WERI-Rb-1 (cell line): Measurements from ENCODE around the gene AAMP.

ENCODE experiments used
- DNase-seq: peaks from one replicate; pipeline ENCODE4 v3.0.0-alpha.2; 2020
- H3K27ac ChIP-seq: fragments of 250-450 bp; sonication (Bioruptor Pico); 2 replicates; pipeline ENCODE4 v1.5.1; 2020; ENCODE audit warnings: mild to moderate bottlenecking, moderate library complexity
- H3K27me3 ChIP-seq: fragments of 250-450 bp; sonication (Bioruptor Pico); 2 replicates; pipeline ENCODE4 v1.5.1; 2021; ENCODE audit warnings: mild to moderate bottlenecking, low read depth, moderate library complexity; ENCODE audit not compliant: insufficient read depth, severe bottlenecking
- H3K36me3 ChIP-seq: fragments of 250-450 bp; sonication (Bioruptor Pico); 2 replicates; pipeline ENCODE4 v1.5.1; 2020; ENCODE audit warnings: mild to moderate bottlenecking, moderate library complexity
- H3K4me3 ChIP-seq: 2 replicates; pipeline ENCODE4 v1.5.1; 2011; ENCODE audit warnings: low read depth, mild to moderate bottlenecking, control low read depth, low read length
- H3K9me3 ChIP-seq: fragments of 250-450 bp; sonication (Bioruptor Pico); 2 replicates; pipeline ENCODE4 v1.5.1; 2021; ENCODE audit warnings: mild to moderate bottlenecking, moderate library complexity; ENCODE audit not compliant: severe bottlenecking
- CTCF ChIP-seq: IDR thresholded peaks from 2 replicates; pipeline ENCODE4 v1.5.1; 2011; ENCODE audit warnings: low read depth, mild to moderate bottlenecking, control low read depth, inconsistent platforms, low read length

The AAMP gene

DNA sequence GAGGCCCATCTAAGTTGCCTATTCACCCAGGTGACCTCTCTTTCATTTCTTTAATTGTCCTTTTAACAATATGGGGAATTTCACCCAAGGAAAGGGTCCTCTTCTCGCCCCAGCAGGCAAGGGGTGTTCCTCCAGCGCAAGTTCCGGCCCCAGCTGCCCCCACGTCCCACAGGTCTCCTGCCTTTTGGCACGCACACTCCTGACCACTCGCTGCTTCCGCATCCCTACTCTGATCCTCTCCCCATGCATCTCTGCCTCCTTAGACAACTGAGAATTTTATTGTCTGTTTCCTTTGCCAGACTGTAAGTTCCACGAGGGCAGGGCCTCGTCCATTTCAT, 53.6 kb downstream of the AAMP start:
- H3K9me3 ChIP-seq = no peaks in the 10 kb centered on the region

More for the DNA sequence above, 53.6 kb downstream of the AAMP start:
- TF ChIP-seq CTCF = no peak
- no peak for DNase-seq
- peaks cover 6% of the 10 kb centered on the region for H3K36me3 ChIP-seq
- H3K27ac ChIP-seq = peak overlapping the region; percentile 67
- H3K27me3 ChIP-seq = no peaks in the 10 kb centered on the region
- H3K4me3 ChIP-seq = peak overlapping the region; percentile 76
